Dedifferentiated amniotic fluid mesenchymal stem cell (primary cell): Measurements from ENCODE around the gene NELL2.

Experiments
- DNase-seq: peaks from one replicate; pipeline ENCODE4 v3.0.0-alpha.2; 2016; ENCODE audit errors: extremely low spot score

The NELL2 gene

GRCh38 chr12:44618946-44619345 is 257.2 kb downstream of the NELL2 start:
- DNase-seq: no peak

- no peak for DNase-seq
These were observed 259.7 kb downstream of the NELL2 start for GRCh38 chr12:44616402-44616801.

GRCh38 chr12:44611538-44611937 is 264.6 kb downstream of the NELL2 start:
- DNase-seq: no peak

- no peak for DNase-seq
These were observed 272.4 kb downstream of the NELL2 start for GRCh38 chr12:44603701-44604100.

GRCh38 chr12:44592626-44593025 is 283.5 kb downstream of the NELL2 start:
- no peak for DNase-seq

- no peak for DNase-seq
These were observed 286.4 kb downstream of the NELL2 start for GRCh38 chr12:44589697-44590096.

GRCh38 chr12:44588651-44589050 is 287.5 kb downstream of the NELL2 start:
- no peak for DNase-seq

- no peak for DNase-seq
These were observed 291.5 kb downstream of the NELL2 start for GRCh38 chr12:44584625-44585024.

GRCh38 chr12:44582521-44582920 is 293.6 kb downstream of the NELL2 start:
- DNase-seq: no peak

- no peak for DNase-seq
These were observed 294.4 kb downstream of the NELL2 start for GRCh38 chr12:44581642-44582242.

GRCh38 chr12:44574586-44574985 is 301.5 kb downstream of the NELL2 start:
- DNase-seq: no peak

- DNase-seq: no peak
These were observed 302.4 kb downstream of the NELL2 start for GRCh38 chr12:44573723-44574122.

- DNase-seq: no peak
These were observed 305.0 kb downstream of the NELL2 start for GRCh38 chr12:44571006-44571550.

- DNase-seq: no peak
These were observed 306.0 kb downstream of the NELL2 start for GRCh38 chr12:44570036-44570583.

- DNase-seq: no peak
These were observed 311.0 kb downstream of the NELL2 start for GRCh38 chr12:44565163-44565562.

- DNase-seq: no peak
These were observed 312.6 kb downstream of the NELL2 start for GRCh38 chr12:44563486-44563885.

- no peak for DNase-seq
These were observed 317.6 kb downstream of the NELL2 start for GRCh38 chr12:44558340-44559100.

- DNase-seq: no peak
These were observed 320.7 kb downstream of the NELL2 start for GRCh38 chr12:44555454-44555853.

- no peak for DNase-seq
These were observed 324.5 kb downstream of the NELL2 start for GRCh38 chr12:44551631-44552030.

GRCh38 chr12:44550377-44550776 is 325.7 kb downstream of the NELL2 start:
- no peak for DNase-seq

GRCh38 chr12:44546060-44546459 is 330.1 kb downstream of the NELL2 start:
- no peak for DNase-seq

- DNase-seq: no peak
These were observed 332.1 kb downstream of the NELL2 start for GRCh38 chr12:44544018-44544417.

- no peak for DNase-seq
These were observed 333.4 kb downstream of the NELL2 start for GRCh38 chr12:44542716-44543115.
